Stimulated activated CD8-positive, alpha-beta memory T cell treated with anti-CD3 and anti-CD28 coated beads, Interleukin-12 subunit alpha, Interleukin-12 subunit beta, amount 100 ng/mL, for 24 hours (primary cell): ENCODE measurements around the gene PDE12.
"Not testable (repeated sequence)": the region's sequence is repeated elsewhere in the genome, so short reads cannot be mapped to it uniquely, and the experiment has no call there.

Experiments
- DNase-seq: peaks from one replicate; pipeline ENCODE4 v3.0.0-alpha.2; 2020; ENCODE audit errors: extremely low read depth

PDE12 gene

DNA sequence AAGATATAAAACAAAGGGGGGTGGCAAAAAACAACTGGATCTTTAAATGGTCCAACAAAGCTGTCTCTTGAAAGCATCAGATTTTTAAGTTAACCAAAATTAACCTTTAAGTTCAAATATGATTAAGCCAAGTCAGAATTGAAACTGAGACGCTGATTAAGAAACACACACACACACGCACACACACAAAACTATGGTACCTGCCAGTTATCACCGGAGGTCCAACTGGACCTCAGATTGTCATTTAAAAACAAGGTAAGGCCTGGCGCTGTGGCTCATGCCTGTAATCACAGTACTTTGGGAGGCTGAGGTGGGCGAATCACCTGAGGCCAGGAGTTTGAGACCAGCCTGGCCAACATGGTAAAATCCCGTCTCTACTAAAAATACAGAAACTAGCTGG lies 30.7 kb downstream of the PDE12 start:
- DNase-seq: no peak

DNA sequence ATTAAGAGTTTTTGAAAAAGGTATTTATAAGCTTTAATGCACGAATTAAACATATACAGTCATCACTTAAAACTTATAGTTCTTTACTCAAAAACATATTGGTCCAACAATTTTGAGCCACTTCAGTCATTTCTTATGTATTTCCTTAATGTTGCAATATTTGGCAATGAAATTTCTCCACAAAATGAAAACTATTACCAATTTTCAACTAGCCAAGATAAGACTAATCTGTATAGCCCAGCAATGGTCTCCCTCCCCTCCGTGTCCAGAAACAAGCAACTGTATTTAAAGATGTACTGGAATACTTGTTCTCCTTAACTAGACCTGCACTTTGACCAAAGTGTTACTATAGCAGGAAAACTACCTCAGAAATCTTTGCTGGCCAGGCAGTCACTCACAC lies 31.8 kb downstream of the PDE12 start:
- no peak for DNase-seq

DNA sequence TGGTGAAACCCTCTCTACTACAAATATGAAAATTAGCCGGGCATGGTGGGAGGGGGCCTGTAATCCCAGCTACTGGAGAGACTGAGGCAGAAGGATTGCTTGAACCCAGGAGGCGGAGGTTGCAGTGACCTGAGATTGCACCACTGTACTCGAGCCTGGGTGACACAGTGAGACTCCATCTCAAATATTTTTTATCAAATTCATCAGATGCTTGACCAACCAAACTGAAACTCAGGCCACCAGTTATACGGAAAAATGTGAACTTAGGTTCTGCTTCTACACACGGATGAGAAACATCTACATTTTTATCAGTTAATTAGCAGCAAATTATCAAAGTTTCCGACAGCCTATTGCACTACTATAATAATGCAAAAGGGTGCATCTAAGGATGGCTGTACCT lies 36.2 kb downstream of the PDE12 start:
- DNase-seq: no peak

DNA sequence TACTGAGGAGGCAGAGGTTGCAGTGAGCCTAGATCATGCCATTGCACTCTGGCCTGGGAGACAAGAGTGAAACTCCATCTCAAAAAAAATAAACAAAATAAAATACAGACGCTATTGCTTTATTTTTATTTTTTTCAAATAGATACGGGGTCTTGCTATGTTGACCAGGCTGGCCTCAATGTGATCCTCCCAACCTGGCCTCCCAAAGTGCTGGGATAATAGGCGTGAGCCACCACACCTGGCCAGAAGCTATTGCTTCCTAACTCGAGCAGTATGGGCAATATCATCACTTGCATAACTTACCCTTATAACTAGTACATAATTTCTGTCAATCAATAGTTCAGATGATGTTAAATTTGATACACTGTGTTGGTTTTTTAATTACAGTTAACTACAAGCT lies 38.1 kb downstream of the PDE12 start:
- DNase-seq: no peak

DNA sequence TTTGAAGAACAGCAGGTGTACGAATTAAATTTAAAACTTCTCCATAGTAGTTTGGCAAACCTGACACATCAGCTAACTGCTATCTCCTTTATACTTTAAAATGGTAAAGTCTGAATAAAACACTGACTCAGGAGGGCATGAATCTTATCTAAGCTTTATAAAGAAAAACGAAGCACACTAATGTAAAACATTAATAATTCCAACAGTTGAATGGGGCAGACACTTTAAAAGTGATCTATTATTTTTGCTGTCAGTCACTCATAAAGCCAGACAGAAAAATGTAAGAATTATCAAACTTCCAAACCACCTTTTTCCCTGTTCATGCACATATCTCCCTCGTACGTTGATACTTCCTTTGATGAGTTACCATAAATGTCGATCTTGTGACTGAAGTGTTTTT lies 38.5 kb downstream of the PDE12 start:
- DNase-seq: no peak

DNA sequence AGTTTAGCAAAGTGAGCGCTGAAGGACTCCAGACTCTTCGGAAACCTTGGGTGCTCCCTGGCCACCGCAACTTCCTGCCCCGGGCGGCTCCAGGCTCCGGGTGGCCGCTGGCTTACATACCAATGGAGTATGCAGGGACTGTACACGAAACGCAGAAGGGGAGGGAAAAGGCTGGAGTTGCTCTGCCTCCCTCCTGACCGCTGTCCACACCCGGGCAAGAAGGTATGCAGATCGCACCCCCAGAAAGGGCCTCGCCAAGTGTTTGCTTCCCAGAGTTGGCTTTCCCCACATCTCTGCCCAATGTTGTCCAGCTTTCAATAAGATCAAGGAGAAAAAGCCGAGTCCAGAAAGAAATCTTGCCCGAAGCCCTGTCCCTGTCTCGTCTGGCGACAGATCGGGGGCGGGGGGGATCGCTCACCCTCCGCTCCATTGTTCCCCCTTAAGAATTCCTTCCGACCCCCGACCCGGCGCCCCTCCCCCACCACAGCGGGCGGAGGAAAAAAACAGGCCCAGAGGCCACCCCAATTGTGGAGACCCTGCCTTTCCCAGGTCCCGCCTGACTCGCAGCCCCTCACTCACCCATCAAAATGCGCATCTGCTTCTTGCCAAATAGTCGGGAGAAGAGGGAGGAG lies 40.5 kb downstream of the PDE12 start:
- peak; percentile 17 for DNase-seq

DNA sequence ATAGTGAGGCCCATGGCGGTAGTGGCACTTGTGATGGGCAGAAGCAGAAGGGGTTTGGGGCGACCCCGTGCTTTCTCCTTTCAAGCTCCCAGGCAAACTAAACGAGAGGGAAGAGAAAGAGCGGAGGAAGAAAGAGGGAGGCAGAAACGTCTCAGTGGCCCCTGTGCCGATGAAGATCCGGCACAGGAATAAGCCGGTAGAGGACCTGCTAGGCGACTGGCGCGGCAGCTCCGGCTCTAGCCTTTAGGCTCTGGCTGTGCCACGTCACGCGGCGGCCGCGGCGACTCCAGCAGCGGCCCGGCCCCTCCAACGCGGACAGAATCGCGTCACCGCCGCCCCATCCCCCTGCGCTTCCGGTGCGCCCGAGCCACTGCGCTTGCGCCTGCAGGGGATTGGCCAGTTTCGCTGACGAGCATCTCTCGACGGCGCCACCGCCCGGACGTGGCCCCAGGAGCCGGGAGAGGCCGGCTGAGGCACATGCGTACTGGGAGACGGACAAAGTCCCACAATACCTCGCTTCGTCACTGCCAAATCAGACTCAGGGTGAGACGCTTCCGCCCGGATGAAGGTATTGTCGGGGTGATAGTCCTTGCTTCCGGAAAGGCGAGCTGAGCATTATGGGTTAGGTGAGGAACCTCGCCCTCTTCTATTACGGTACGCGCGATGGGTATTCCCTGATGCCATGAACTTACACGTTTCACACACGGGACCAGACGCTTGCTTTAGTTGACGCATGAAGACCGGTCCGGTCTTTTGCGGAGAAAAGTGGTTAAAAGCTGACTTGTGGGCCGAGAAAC lies 41.3 kb downstream of the PDE12 start, which contains the start of gene ARF4:
Gene ARF4, minus strand, starts transcription at position 218 of the 797 bp plus-strand sequence. Its CDS starts 204 bp downstream, at position 14.
- DNase-seq: peak; percentile 96

DNA sequence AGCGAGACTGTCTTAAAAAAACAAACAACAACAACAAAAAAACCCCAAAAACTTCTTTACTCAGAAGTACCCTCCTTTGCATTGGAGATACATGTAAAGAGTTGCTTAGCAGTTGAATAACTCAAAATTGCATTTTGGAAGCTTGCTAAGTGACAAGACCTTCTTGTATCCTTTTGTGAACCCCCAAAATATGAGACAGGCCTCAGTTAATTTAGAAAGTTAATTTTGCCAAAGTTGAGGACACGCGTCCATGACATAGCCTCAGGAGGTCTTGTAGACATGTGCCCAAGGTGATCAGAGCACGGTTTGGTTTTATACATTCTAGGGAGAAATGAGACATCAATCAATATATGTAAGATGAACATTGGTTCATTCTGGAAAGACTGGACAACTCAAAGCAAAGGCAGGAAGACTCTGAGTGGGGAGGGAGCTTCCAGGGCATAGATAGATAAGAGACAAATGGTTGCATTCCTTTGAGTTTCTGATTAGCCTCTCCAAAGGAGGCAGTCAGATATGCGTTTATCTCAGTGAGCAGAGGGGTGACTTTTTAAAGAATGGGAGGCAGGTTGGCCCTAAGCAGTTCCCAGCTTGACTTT lies 42.8 kb downstream of the PDE12 start:
- DNase-seq: no peak

DNA sequence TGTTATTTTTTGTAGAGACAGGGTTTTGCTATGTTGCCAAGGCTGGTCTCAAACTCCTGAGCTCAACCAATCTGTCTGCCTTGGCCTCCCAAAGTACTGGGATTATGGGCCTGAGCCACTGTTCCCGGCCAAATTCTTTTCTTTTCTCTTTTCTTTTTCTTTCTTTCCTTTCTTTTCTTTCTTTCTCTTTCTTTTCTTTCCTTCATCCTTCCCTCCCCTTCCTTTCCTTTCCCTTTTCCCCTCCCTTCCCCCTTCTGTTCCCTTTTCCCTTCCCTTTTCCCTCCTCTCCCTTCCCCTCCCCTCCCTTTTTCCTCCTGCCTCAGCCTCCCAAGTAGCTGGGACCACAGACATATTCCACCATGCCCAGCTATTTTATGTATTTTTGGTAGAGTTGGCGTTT lies 44.1 kb downstream of the PDE12 start:
- no peak for DNase-seq

DNA sequence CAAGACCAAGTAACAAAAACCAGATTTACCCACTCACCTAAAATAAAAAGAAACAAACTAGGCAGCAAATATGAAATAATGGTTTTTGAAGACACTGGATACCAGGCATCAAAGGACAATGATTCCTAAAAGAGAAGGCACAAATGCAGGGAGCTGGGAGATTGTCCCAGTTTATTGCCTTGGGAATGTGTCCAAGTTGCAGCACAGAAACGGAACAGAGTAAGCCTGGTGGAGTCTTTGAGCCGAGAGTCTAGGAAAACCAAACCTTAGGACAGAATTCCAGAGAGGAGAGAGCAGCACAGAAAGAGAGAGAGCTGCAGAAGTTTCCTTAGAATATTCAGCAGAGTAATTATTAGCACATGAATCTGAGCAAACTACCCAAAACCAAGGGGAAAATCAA lies 48.9 kb downstream of the PDE12 start:
- no peak for DNase-seq

DNA sequence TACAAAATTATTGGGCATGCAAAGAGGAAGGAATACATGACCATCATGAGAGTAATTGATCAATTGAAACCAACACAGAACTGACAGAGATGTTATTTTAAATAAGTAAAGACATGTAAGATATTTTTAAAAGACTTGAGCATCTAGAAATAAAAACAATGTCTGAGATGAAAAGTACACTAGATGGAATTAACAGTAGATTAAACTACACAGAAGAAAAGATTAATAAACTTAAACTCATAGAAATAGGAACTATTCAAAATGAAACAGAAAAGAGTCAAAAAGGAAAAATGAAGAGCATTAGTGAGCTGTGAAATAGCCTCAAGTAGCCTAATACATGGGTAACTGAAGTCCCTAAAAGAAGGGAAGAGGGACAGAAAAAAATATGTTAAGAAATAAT lies 49.6 kb downstream of the PDE12 start:
- DNase-seq: no peak

DNA sequence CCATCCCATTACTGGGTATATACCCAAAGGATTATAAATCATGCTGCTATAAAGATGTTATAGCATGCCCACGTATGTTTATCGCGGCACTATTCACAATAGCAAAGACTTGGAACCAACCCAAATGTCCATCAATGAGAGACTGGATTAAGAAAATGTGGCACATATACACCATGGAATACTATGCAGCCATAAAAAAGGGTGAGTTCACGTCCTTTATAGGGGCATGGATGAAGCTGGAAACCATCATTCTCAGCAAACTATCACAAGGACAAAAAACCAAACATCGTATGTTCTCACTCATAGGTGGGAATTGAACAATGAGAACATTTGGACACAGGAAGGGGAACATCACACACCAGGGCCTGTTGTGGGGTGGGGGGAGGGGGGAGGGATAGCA lies 55.8 kb downstream of the PDE12 start:
- not testable (repeated sequence) for DNase-seq

DNA sequence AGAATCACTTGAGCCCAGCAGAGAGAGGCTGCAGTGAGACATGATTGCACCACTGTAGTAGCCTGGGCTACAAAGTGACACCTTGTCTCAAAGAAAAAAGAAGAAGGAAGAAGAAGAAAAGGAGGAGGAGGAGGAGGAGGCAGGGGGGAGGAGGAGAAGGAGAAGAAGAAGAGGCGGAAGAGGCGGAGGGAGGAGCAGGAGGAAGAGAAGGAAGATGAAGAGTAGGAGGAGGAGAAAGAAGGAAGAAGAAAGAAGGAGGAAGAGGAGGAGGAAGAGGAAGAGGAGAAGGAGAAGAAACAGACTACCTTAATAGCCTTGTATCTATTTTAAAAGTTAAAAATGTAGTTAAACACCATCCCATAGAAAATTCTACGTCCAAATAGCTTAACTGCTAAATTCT lies 60.2 kb downstream of the PDE12 start:
- DNase-seq: no peak
